Endothelial cell of umbilical vein (primary cell): Measurements from ENCODE around the gene CTNNA2. TPM values are rescaled to one million over a fixed set of nuclear protein-coding genes. Genes with fewer than 3 reads are reported as not detected.

Source experiments
- BruUV-seq: library from RNA; stranded (reverse); fragments of 400-500 nt; replicated peaks from 2 replicates; lab custom pipeline; 2021; lab: Mats Ljungman, UMichigan
- CTCF ChIA-PET: fragments of 300-600, 350-600 bp; sonication (Branson Sonifier 250); formaldehyde crosslinking; loops from one replicate; lab custom pipeline; 2021; ENCODE audit warnings: antibody characterized with exemption, inconsistent platforms; lab: Charles Lee
- POLR2A ChIA-PET: fragments of 300-600, 350-600 bp; sonication (Branson Sonifier 250); formaldehyde crosslinking; loops from one replicate; lab custom pipeline; 2021; ENCODE audit warnings: antibody characterized with exemption, inconsistent platforms; lab: Charles Lee
- DNase-seq: peaks from one replicate; pipeline ENCODE4 v3.0.0-alpha.2; 2011; ENCODE audit warnings: low read depth, low spot score
- FAIRE-seq: peaks from 2 replicates; lab custom pipeline; 2011; peaks lifted over from hg19 to GRCh38; lab: Jason Lieb, UNC
- H2AFZ ChIP-seq: 2 replicates; pipeline ENCODE4 v1.6.0; 2012; ENCODE audit warnings: low read depth, low read length, control low read depth, inconsistent platforms
- H3K27ac ChIP-seq: 2 replicates; pipeline ENCODE4 v1.5.1; 2011; ENCODE audit warnings: low read depth, mild to moderate bottlenecking, control low read depth, low read length, moderate library complexity; ENCODE audit not compliant: insufficient read depth
- H3K27me3 ChIP-seq, 2 experiments: 2 replicates each; pipeline versions ENCODE4 v1.6.0 to v1.6.1; 2011; ENCODE audit warnings: low read length in 2 of 2, mixed read lengths in 1 of 2; ENCODE audit not compliant: control insufficient read depth in 2 of 2, insufficient read depth in 2 of 2
- H3K36me3 ChIP-seq, 2 experiments: 2 replicates in 1 of 2; 3 replicates in 1 of 2; pipeline ENCODE4 v1.5.1; 2011; ENCODE audit warnings: low read length in 2 of 2, mild to moderate bottlenecking in 1 of 2, moderate library complexity in 1 of 2; ENCODE audit not compliant: control insufficient read depth in 2 of 2, insufficient read depth in 2 of 2; ENCODE audit errors: extremely low read depth in 1 of 2
- H3K4me1 ChIP-seq: 3 replicates; pipeline ENCODE4 v1.5.1; 2011; ENCODE audit warnings: mild to moderate bottlenecking, low read length; ENCODE audit not compliant: control insufficient read depth, insufficient read depth; ENCODE audit errors: extremely low read depth
- H3K4me2 ChIP-seq: 2 replicates; pipeline ENCODE4 v1.6.1; 2011; ENCODE audit warnings: low read length, control low read depth, mixed read lengths; ENCODE audit not compliant: insufficient read depth
- H3K4me3 ChIP-seq, 3 experiments: fragments of 200-600 bp in 1 of 3; sonication (generic), shearing (Covaris generic) in 1 of 3; replicated peaks in 1 of 3; 2 replicates each; pipeline ENCODE4 v1.5.1; 2011 to 2016; ENCODE audit warnings: control low read depth in 3 of 3, low read length in 3 of 3, mild to moderate bottlenecking in 2 of 3, inconsistent platforms in 1 of 3, low read depth in 1 of 3, moderate library complexity in 1 of 3; ENCODE audit not compliant: insufficient read depth in 1 of 3
- H3K79me2 ChIP-seq: 2 replicates; pipeline ENCODE4 v1.6.0; 2012; ENCODE audit warnings: low read length, inconsistent platforms; ENCODE audit not compliant: control insufficient read depth, insufficient read depth
- H3K9ac ChIP-seq: replicated peaks from 2 replicates; pipeline ENCODE3; 2011; ENCODE audit warnings: low read length, control low read depth; ENCODE audit not compliant: insufficient read depth; ENCODE audit errors: extremely low read depth
- H3K9me1 ChIP-seq: replicated peaks from 3 replicates; pipeline ENCODE4 v1.6.0; 2011; ENCODE audit warnings: mild to moderate bottlenecking, low read length; ENCODE audit not compliant: control insufficient read depth, insufficient read depth; ENCODE audit errors: extremely low read depth
- H3K9me3 ChIP-seq: replicated peaks from 2 replicates; pipeline ENCODE4 v1.5.1; 2012; ENCODE audit warnings: low read length, inconsistent platforms; ENCODE audit not compliant: control insufficient read depth, insufficient read depth
- H4K20me1 ChIP-seq: replicated peaks from 2 replicates; pipeline ENCODE3; 2011; ENCODE audit warnings: mild to moderate bottlenecking, low read length; ENCODE audit not compliant: control insufficient read depth, insufficient read depth; ENCODE audit errors: extremely low read depth
- CTCF ChIP-seq, 2 donors: IDR thresholded peaks; 1 replicate in 1 of 2; 2 replicates in 1 of 2; pipeline ENCODE4 v1.5.1; 2011; ENCODE audit warnings: low read length in 2 of 2, mild to moderate bottlenecking in 2 of 2, moderate library complexity in 2 of 2, control low read depth in 1 of 2, inconsistent platforms in 1 of 2, low read depth in 1 of 2; ENCODE audit not compliant: insufficient read depth in 1 of 2; ENCODE audit errors: extremely low read depth in 1 of 2
- EZH2 ChIP-seq: IDR thresholded peaks from 2 replicates; pipeline ENCODE4 v1.6.1; 2012; ENCODE audit warnings: borderline replicate concordance, low read depth, mild to moderate bottlenecking, moderate library complexity, low read length, inconsistent platforms; ENCODE audit not compliant: severe bottlenecking
- FOS ChIP-seq: IDR thresholded peaks from 2 replicates; pipeline ENCODE4 v1.6.1; 2011; ENCODE audit warnings: mild to moderate bottlenecking, low read length, moderate library complexity, borderline replicate concordance; ENCODE audit not compliant: insufficient read depth
- GATA2 ChIP-seq: IDR thresholded peaks from 2 replicates; pipeline ENCODE4 v1.7.0; 2011; ENCODE audit warnings: low read depth, mild to moderate bottlenecking, moderate library complexity, mixed read lengths, low read length; ENCODE audit not compliant: insufficient read length, insufficient read depth
- JUN ChIP-seq: IDR thresholded peaks from 2 replicates; pipeline ENCODE4 v1.6.1; 2011; ENCODE audit warnings: borderline replicate concordance, low read depth; ENCODE audit not compliant: insufficient read length, insufficient read depth
- MAX ChIP-seq: IDR thresholded peaks from 2 replicates; pipeline ENCODE4 v1.6.1; 2011; ENCODE audit not compliant: insufficient read depth, insufficient read length
- MYC ChIP-seq: IDR thresholded peaks from one replicate; pipeline ENCODE4 v1.6.1; 2011; ENCODE audit warnings: mild to moderate bottlenecking, low read depth, low read length
- POLR2A ChIP-seq: IDR thresholded peaks from 2 replicates; pipeline ENCODE4 v1.6.1; 2012; ENCODE audit warnings: low read depth, mild to moderate bottlenecking, control low read depth, low read length
- POLR2AphosphoS5 ChIP-seq: IDR thresholded peaks from 2 replicates; pipeline ENCODE4 v1.6.1; 2012; ENCODE audit warnings: low read depth, mild to moderate bottlenecking, control low read depth, low read length, moderate library complexity; ENCODE audit not compliant: insufficient read depth
- dilution Hi-C: fragments of 300-500 bp; cut with MboI; formaldehyde crosslinking; loops from one replicate; pipeline ENCODE4 v1.15.0; 2019; ENCODE audit warnings: low sequenced_read_pairs; ENCODE audit not compliant: extremely low pct_ligation_motif_present
- intact Hi-C: fragments of 100-400 bp; cut with micrococcal nuclease; formaldehyde crosslinking; loops from one replicate; pipeline ENCODE4 v1.10.0; 2022
- polyA plus RNA-seq, 4 experiments: library from polyadenylated mRNA; depleted of rRNA in 3 of 4; stranded (reverse) in 3 of 4; unstranded in 1 of 4; fragments of >200 nt; gene quantifications; 2 replicates each; pipeline versions ENCODE4 v1.2.1 to v1.2.3, GENCODE V29; 2011 to 2012; ENCODE audit warnings: missing spikeins in 1 of 4
- total RNA-seq: library from RNA; stranded (reverse); gene quantifications from 2 replicates; pipeline ENCODE4 v1.2.3, GENCODE V29; 2021

The CTNNA2 gene
- total and polyA plus RNA-seq, 2 donors (not counting 3 experiments of a cell fraction or from before 2014, with no cell fraction given), result not detected

- ChIA-PET POLR2A (no interaction called here), CTCF (no interaction called here)
- Histone ChIP-seq H3K4me1 (no peaks in the 10 kb centered on the region), H3K9me3 (no peaks in the 10 kb centered on the region), H3K27ac (no peak overlapping the region), H3K9me1 (no peaks in the 10 kb centered on the region), H3K4me3 (no peak overlapping the region), H3K9ac (no peak overlapping the region), H3K79me2 (no peaks in the 10 kb centered on the region), H3K36me3 (no peaks in the 10 kb centered on the region), H4K20me1 (no peaks in the 10 kb centered on the region), H2AFZ (no peak overlapping the region), H3K4me2 (no peak overlapping the region), H3K27me3 (no peaks in the 10 kb centered on the region)
- FAIRE-seq, result no peak
- BruUV-seq, result no TSS peak
- no peak for DNase-seq
- dilution Hi-C loops, result no loop called here
- intact Hi-C loops, result no loop called here
- TF ChIP-seq POLR2AphosphoS5, result no peak
- TF ChIP-seq MYC, result no peak
- no peak for TF ChIP-seq JUN
- no peak for TF ChIP-seq POLR2A
- TF ChIP-seq EZH2, result no peak
- no peak for TF ChIP-seq MAX
- no peak for TF ChIP-seq CTCF (IDR thresholded peaks at IDR 0.05; ENCODE audit: extremely low read depth in 1 of 2, insufficient read depth in 1 of 2, low read depth in 1 of 2, low read length in 2 of 2)
- TF ChIP-seq GATA2, result no peak
- no peak for TF ChIP-seq FOS
Observed at GRCh38 chr2:80475970-80476369, 963.1 kb downstream of the CTNNA2 start.
